ENCODE measurements around the gene SLX4. TPM values are rescaled to one million over a fixed set of nuclear protein-coding genes. Genes with fewer than 3 reads are reported as not detected.

Gene SLX4
- total and polyA plus RNA-seq, 9 of the 15 experiments (the other 6 are each of a cell fraction or from before 2014, with no cell fraction given): 0.29 to 7.9 (median 3.8) TPM

GRCh38 chr16:3595110-3595486 is 16.3 kb downstream of the SLX4 start:
- Histone ChIP-seq H2AFZ (ENCODE audit: low read depth, low read length) (no peak overlapping the region), H3K9me1 (ENCODE audit: control insufficient read depth, insufficient read depth, low read length) (no peaks in the 10 kb centered on the region), H3K79me2 (ENCODE audit: control insufficient read depth, insufficient read depth, low read length) (no peaks in the 10 kb centered on the region), H4K20me1 (replicated peaks; ENCODE audit: control insufficient read depth, insufficient read depth, low read length) (no peaks in the 10 kb centered on the region), H3K9me3 (replicated peaks; ENCODE audit: control insufficient read depth, insufficient read depth, low read depth, low read length) (peaks cover 5% of the 10 kb centered on the region), H3K36me3 (ENCODE audit: control insufficient read depth, insufficient read depth, low read length) (peaks cover 4% of the 10 kb centered on the region; the same call in 2 of the 3 replicates), H3K27me3 (ENCODE audit: control insufficient read depth in 2 of 2, insufficient read depth in 2 of 2, low read length in 2 of 2) (no peaks in the 10 kb centered on the region), H3K4me3 (no peak overlapping the region), H3K27ac (ENCODE audit: extremely low read depth, low read depth, low read length) (no peak overlapping the region), H3K9ac (ENCODE audit: insufficient read depth in 1 of 2, low read depth in 2 of 2, low read length in 2 of 2) (peak overlapping the region in 1 of 2 experiments; percentile 47; a peak in 1 of 4 replicates), H3K4me1 (replicated peaks in 1 of 2; ENCODE audit: control insufficient read depth in 2 of 2, insufficient read depth in 2 of 2, low read length in 2 of 2) (peaks cover under 1 to 20% of the 10 kb centered on the region in 2 experiments; a peak in 4 of 5 replicates), H3K4me2 (ENCODE audit: insufficient read depth, low read length) (no peak overlapping the region)
- POLR2A ChIA-PET: interaction anchor here (0.5 to 0.6 kb wide), 2 partner anchors 14 to 280 kb away, joined by 3 to 4 read pairs; no protein-coding TSS in a partner anchor
- intact Hi-C loops (cut with micrococcal nuclease) (no loop called here), in situ Hi-C loops (cut with MboI) (no loop called here)
- no peak for DNase-seq (ENCODE audit: extremely low read depth in 1 of 4, low spot score in 3 of 4)
- TF ChIP-seq POLR2G (IDR thresholded peaks at IDR 0.05; ENCODE audit: low read depth, low read length) (no peak), HMBOX1 (IDR thresholded peaks at IDR 0.05) (no peak), MEF2D (tag; conservative IDR thresholded peaks at IDR 0.05; ENCODE audit: low read depth) (no peak), PTBP1 (IDR thresholded peaks at IDR 0.05; ENCODE audit: low read depth, low read length) (no peak), NFXL1 (CRISPR knock-in tag; IDR thresholded peaks at IDR 0.05) (no peak)
- BruUV-seq (replicated peaks): no TSS peak
- CTCF ChIA-PET (ENCODE audit: low intra/inter-chr PET ratio): no interaction called here
- WGBS (ENCODE audit: insufficient coverage, low coverage, missing lambda C conversion rate): 81% methylated on average over 11 of the region's 11 CpGs
- no peak for FAIRE-seq
- ATAC-seq: no peak
